HG02885 (cell line): ENCODE measurements around the gene SPATA21.
A peak's percentile ranks its signal among the peaks of the same experiment; 100 is the strongest.
"Not testable (repeated sequence)": the region's sequence is repeated elsewhere in the genome, so short reads cannot be mapped to it uniquely, and the experiment has no call there.

Experiments used
- ATAC-seq: cut with Tn5 transposase; IDR thresholded peaks from one replicate; pipeline ENCODE4 v1.9.1; 2021; ENCODE audit warnings: mild to moderate bottlenecking; ENCODE audit not compliant: unreplicated experiment, poor library complexity

Gene SPATA21

GRCh38 chr1:16387201-16388188 is 49.7 kb downstream of the SPATA21 start:
- peak; percentile 41 for ATAC-seq

GRCh38 chr1:16386454-16387113 is 50.6 kb downstream of the SPATA21 start:
- ATAC-seq, result no peak

- ATAC-seq, result no peak
Observed at GRCh38 chr1:16385659-16386453, 51.4 kb downstream of the SPATA21 start.

- no peak for ATAC-seq
Observed at GRCh38 chr1:16383888-16384287, 53.3 kb downstream of the SPATA21 start.

GRCh38 chr1:16380868-16381267 is 56.4 kb downstream of the SPATA21 start:
- ATAC-seq, result no peak

- no peak for ATAC-seq
Observed at GRCh38 chr1:16378443-16378842, 58.8 kb downstream of the SPATA21 start.

- ATAC-seq, result no peak
Observed at GRCh38 chr1:16376971-16377370, 60.3 kb downstream of the SPATA21 start.

- ATAC-seq, result no peak
Observed at GRCh38 chr1:16375521-16376340, 61.5 kb downstream of the SPATA21 start.

GRCh38 chr1:16374266-16374665 is 63.0 kb downstream of the SPATA21 start:
- no peak for ATAC-seq

- no peak for ATAC-seq
Observed at GRCh38 chr1:16372535-16373285, 64.5 kb downstream of the SPATA21 start.

GRCh38 chr1:16371725-16372124 is 65.5 kb downstream of the SPATA21 start:
- ATAC-seq, result no peak

GRCh38 chr1:16369821-16370220 is 67.4 kb downstream of the SPATA21 start:
- no peak for ATAC-seq

GRCh38 chr1:16367968-16368890 is 69.0 kb downstream of the SPATA21 start:
- no peak for ATAC-seq

- ATAC-seq, result peak; percentile 68
Observed at GRCh38 chr1:16367258-16367967, 69.8 kb downstream of the SPATA21 start.

GRCh38 chr1:16366722-16367257 is 70.4 kb downstream of the SPATA21 start, which contains the start of gene SZRD1:
SZRD1 (plus strand) TSS chr1:16367242; CDS start chr1:16367258, 16 bp downstream.
- ATAC-seq, result peak; percentile 86

- not testable (repeated sequence) for ATAC-seq
Observed at GRCh38 chr1:16365146-16365498, 72.1 kb downstream of the SPATA21 start.

GRCh38 chr1:16356867-16357266 is 80.4 kb downstream of the SPATA21 start:
- no peak for ATAC-seq
